HCT116 (cell line): ENCODE results near the gene IRF9. TPM values are rescaled to one million over a fixed set of nuclear protein-coding genes. Genes with fewer than 3 reads are reported as not detected.

ENCODE experiments used
- ATAC-seq: fragments of 200-7000 bp; cut with Tn5 transposase; 2 replicates; pipeline ENCODE4 v1.9.1; 2020; ENCODE audit warnings: mild to moderate bottlenecking, moderate library complexity
- BruUV-seq: library from RNA; stranded (reverse); fragments of 400-500 nt; replicated peaks from 2 replicates; lab custom pipeline; 2021; lab: Mats Ljungman, UMichigan
- CTCF ChIA-PET: fragments of 300-600 bp; sonication (Branson Sonifier 250); formaldehyde crosslinking; loops from one replicate; lab custom pipeline; 2021; ENCODE audit warnings: antibody characterized with exemption; lab: Charles Lee
- POLR2A ChIA-PET: fragments of 300-600, 350-600 bp; sonication (Branson Sonifier 250); formaldehyde crosslinking; loops from one replicate; lab custom pipeline; 2021; ENCODE audit warnings: antibody characterized with exemption; lab: Charles Lee
- RAD21 ChIA-PET, 2 experiments: fragments of 300-600 bp; sonication (Branson Sonifier 250); formaldehyde crosslinking; loops; one replicate each; lab custom pipeline; 2023; ENCODE audit warnings: low total read pairs in 2 of 2; ENCODE audit not compliant: uncharacterized antibody in 2 of 2, unreplicated experiment in 2 of 2, low non-redundant PET in 1 of 2; lab: Charles Lee
- DNase-seq: peaks from one replicate; pipeline ENCODE4 v3.0.0-alpha.2; 2010; ENCODE audit warnings: low read depth, low spot score
- H2AFZ ChIP-seq: fragments of 200-600 bp; shearing (Covaris generic), sonication (generic); 2 replicates; pipeline ENCODE4 v1.6.1; 2017; ENCODE audit warnings: low read depth, mixed run types, mixed read lengths, antibody characterized with exemption, low read length; ENCODE audit not compliant: poor library complexity, severe bottlenecking
- H3K27ac ChIP-seq: 2 replicates; pipeline ENCODE4 v1.5.1; 2012; ENCODE audit warnings: low read depth, low read length
- H3K27me3 ChIP-seq: fragments of 200-600 bp; sonication (generic); 2 replicates; pipeline ENCODE4 v1.6.1; 2016; ENCODE audit warnings: mixed run types, low read length, mixed read lengths; ENCODE audit not compliant: insufficient read depth
- H3K36me3 ChIP-seq, 2 experiments: fragments of 200-500 bp in 1 of 2; fragments of 200-600 bp in 1 of 2; sonication (Bioruptor generic) in 1 of 2; sonication (generic) in 1 of 2; 2 replicates each; pipeline versions ENCODE4 v1.5.1 to v1.6.1; 2014 to 2016; ENCODE audit warnings: low read length in 2 of 2, inconsistent platforms in 1 of 2, mixed read lengths in 1 of 2, mixed run types in 1 of 2; ENCODE audit not compliant: insufficient read depth in 2 of 2, control insufficient read depth in 1 of 2
- H3K4me1 ChIP-seq, 2 experiments: fragments of 200-600 bp in 1 of 2; sonication (generic) in 1 of 2; 2 replicates each; pipeline versions ENCODE4 v1.5.1 to v1.6.1; 2012 to 2017; ENCODE audit warnings: low read length in 2 of 2, inconsistent platforms in 1 of 2, mild to moderate bottlenecking in 1 of 2, mixed read lengths in 1 of 2, mixed run types in 1 of 2, moderate library complexity in 1 of 2; ENCODE audit not compliant: insufficient read depth in 2 of 2, control insufficient read depth in 1 of 2
- H3K4me2 ChIP-seq: fragments of 200-600 bp; sonication (generic); 2 replicates; pipeline ENCODE4 v1.6.1; 2017; ENCODE audit warnings: mixed run types, low read length, mixed read lengths
- H3K4me3 ChIP-seq, 2 experiments: fragments of 200-600 bp in 1 of 2; sonication (generic) in 1 of 2; replicated peaks in 1 of 2; 2 replicates each; pipeline ENCODE4 v1.5.1; 2011 to 2016; ENCODE audit warnings: low read length in 2 of 2, control low read depth in 1 of 2, low read depth in 1 of 2, mild to moderate bottlenecking in 1 of 2, mixed read lengths in 1 of 2, mixed run types in 1 of 2
- H3K79me2 ChIP-seq: fragments of 200-600 bp; sonication (generic); 2 replicates; pipeline ENCODE4 v1.6.1; 2017; ENCODE audit warnings: mild to moderate bottlenecking, mixed run types, low read length, moderate library complexity, mixed read lengths; ENCODE audit not compliant: insufficient read depth
- H3K9ac ChIP-seq: fragments of 200-600 bp; sonication (generic); 2 replicates; pipeline ENCODE4 v1.6.1; 2016; ENCODE audit warnings: low read length, mixed read lengths
- H3K9me2 ChIP-seq: fragments of 200-600 bp; sonication (generic), shearing (Covaris generic); 2 replicates; pipeline ENCODE4 v1.6.1; 2017; ENCODE audit warnings: mixed run types, mild to moderate bottlenecking, moderate library complexity; ENCODE audit not compliant: insufficient read depth
- H3K9me3 ChIP-seq, 2 experiments: fragments of 200-500 bp in 1 of 2; fragments of 200-600 bp in 1 of 2; sonication (Bioruptor generic) in 1 of 2; sonication (generic) in 1 of 2; 2 replicates each; pipeline ENCODE4 v1.6.1; 2014 to 2017; ENCODE audit warnings: low read length in 2 of 2, mixed read lengths in 2 of 2, inconsistent platforms in 1 of 2, low read depth in 1 of 2, mild to moderate bottlenecking in 1 of 2, mixed run types in 1 of 2, moderate library complexity in 1 of 2; ENCODE audit not compliant: control insufficient read depth in 1 of 2, insufficient read depth in 1 of 2
- H4K20me1 ChIP-seq: fragments of 200-600 bp; sonication (generic), shearing (Covaris generic); 2 replicates; pipeline ENCODE4 v1.6.1; 2017; ENCODE audit warnings: mixed run types, mild to moderate bottlenecking, moderate library complexity; ENCODE audit not compliant: insufficient read depth
- EGR1 ChIP-seq: IDR thresholded peaks from 2 replicates; pipeline ENCODE4 v1.6.1; 2012; ENCODE audit warnings: low read depth
- EZH2 ChIP-seq: fragments of 200-600 bp; sonication (generic); IDR thresholded peaks from 2 replicates; pipeline ENCODE4 v1.6.1; 2017; ENCODE audit warnings: antibody characterized with exemption, mixed run types
- EZH2phosphoT487 ChIP-seq: fragments of 200-600 bp; IDR thresholded peaks from 2 replicates; pipeline ENCODE4 v1.6.1; 2018; ENCODE audit warnings: antibody characterized with exemption, borderline replicate concordance
- JUND ChIP-seq: IDR thresholded peaks from 2 replicates; pipeline ENCODE4 v1.6.1; 2012
- POLR2AphosphoS5 ChIP-seq: IDR thresholded peaks from 2 replicates; pipeline ENCODE4 v1.6.1; 2011; ENCODE audit warnings: mild to moderate bottlenecking, low read depth, low read length, moderate library complexity
- RAD21 ChIP-seq: IDR thresholded peaks from 2 replicates; pipeline ENCODE4 v1.6.1; 2012; ENCODE audit warnings: low read depth, mild to moderate bottlenecking
- SIN3A ChIP-seq: IDR thresholded peaks from 2 replicates; pipeline ENCODE4 v1.6.1; 2012; ENCODE audit warnings: low read depth
- SRF ChIP-seq: IDR thresholded peaks from 2 replicates; pipeline ENCODE4 v1.6.1; 2012; ENCODE audit warnings: low read depth
- ZBTB33 ChIP-seq: IDR thresholded peaks from 2 replicates; pipeline ENCODE4 v1.6.1; 2011; ENCODE audit warnings: mild to moderate bottlenecking, low read length, moderate library complexity; ENCODE audit not compliant: insufficient replicate concordance; ENCODE audit errors: extremely low read depth
- ZFX ChIP-seq: fragments of 450-650 bp; IDR thresholded peaks from 2 replicates; pipeline ENCODE4 v1.6.1; 2017
- intact Hi-C: fragments of 100-400 bp; cut with micrococcal nuclease; formaldehyde crosslinking; loops from 2 replicates; pipeline ENCODE4 v1.10.0; 2022
- total RNA-seq: library from RNA; stranded (reverse); gene quantifications from one replicate; pipeline ENCODE4 v1.2.1, GENCODE V29; 2021; ENCODE audit not compliant: unreplicated experiment
- TF ChIP-seq, protein P1 (sequence below), 3 experiments: fragments of 200-600 bp in 1 of 3; sonication (generic) in 1 of 3; IDR thresholded peaks in 2 of 3; conservative IDR thresholded peaks in 1 of 3; 2 replicates each; pipeline ENCODE4 v1.5.1; 2012 to 2017; ENCODE audit warnings: low read depth in 2 of 3, low read length in 2 of 3, antibody characterized with exemption in 1 of 3, borderline replicate concordance in 1 of 3, control low read depth in 1 of 3, mild to moderate bottlenecking in 1 of 3, mixed read lengths in 1 of 3, mixed run types in 1 of 3, moderate library complexity in 1 of 3; ENCODE audit not compliant: insufficient read depth in 1 of 3

Gene IRF9
- total RNA-seq, 1 experiment from 2014 or later = 21.7 TPM

DNA sequence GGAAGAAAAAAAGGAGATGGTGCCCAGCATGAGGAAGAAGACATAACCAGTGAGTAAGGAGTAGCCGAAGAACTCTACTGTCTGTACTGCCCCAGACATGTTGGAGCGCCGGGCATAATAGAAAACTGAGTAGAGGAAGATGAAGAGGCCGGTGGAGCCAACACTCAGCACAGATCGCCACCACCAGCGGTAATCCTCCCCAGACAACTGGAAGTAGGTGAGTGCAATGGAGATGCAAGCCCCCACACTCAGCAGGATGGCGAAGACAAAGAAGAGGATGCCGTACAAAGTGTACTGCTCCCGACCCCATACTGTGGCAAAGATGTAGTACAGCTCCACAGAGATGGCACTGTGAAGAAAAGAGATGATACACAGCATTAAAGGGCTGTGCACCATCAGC lies 28.4 kb downstream of the IRF9 start:
- Histone ChIP-seq H3K9me2 (no peaks in the 10 kb centered on the region), H2AFZ (no peak overlapping the region), H3K9me3 (no peaks in the 10 kb centered on the region), H3K4me2 (peak overlapping the region; percentile 91), H3K27me3 (no peaks in the 10 kb centered on the region), H3K79me2 (peaks cover 51% of the 10 kb centered on the region), H3K27ac (peak overlapping the region; percentile 98; the same call in 1 of the 2 replicates), H3K4me3 (peak overlapping the region; percentile 89 to 94), H3K36me3 (peaks cover 29 to 36% of the 10 kb centered on the region in 2 experiments; a peak in 3 of 4 replicates), H3K4me1 (peaks cover 20 to 22% of the 10 kb centered on the region in 2 experiments), H3K9ac (peak overlapping the region; percentile 77), H4K20me1 (no peaks in the 10 kb centered on the region)
- intact Hi-C loops = no loop called here
- ATAC-seq (no peak), DNase-seq (no peak)
- ChIA-PET RAD21 (no interaction called here), POLR2A (interaction anchor here (1.3 to 1.6 kb wide), 3 partner anchors 24 to 53 kb away, joined by 3 to 5 read pairs (median 3); partner anchors contain the start of genes CHMP4A, PSME1 and TINF2), CTCF (interaction anchor here (0.8 kb wide), 1 partner anchor 28 kb away, joined by 4 read pairs; the partner anchor contains the start of gene IRF9)
- TF ChIP-seq POLR2AphosphoS5 (no peak), EGR1 (no peak), EZH2 (no peak), ZBTB33 (no peak), SRF (no peak), RAD21 (no peak)
- no TSS peak for BruUV-seq

DNA sequence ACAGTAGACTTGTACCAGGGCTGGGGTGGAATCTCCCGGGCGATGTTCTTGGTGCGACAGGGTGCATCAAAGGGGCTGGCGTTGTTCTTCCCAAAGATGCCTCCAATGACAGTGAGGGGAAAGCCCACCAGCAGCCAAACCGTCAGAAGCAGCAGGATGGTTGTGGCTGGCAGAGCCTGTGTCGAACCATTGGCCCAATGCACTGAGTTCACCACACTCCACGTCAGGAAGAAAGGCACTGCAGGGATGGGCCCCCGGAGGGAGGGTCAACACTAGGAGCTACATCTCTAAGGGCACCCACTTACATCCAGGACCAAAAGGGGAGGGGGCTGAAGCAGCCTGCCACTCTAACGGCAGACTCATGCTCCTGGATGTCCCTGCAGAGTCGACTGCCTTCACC lies 29.4 kb downstream of the IRF9 start:
- Histone ChIP-seq H3K9ac (no peak overlapping the region), H3K79me2 (peaks cover 51% of the 10 kb centered on the region), H3K27ac (no peak overlapping the region), H3K4me2 (no peak overlapping the region), H3K36me3 (peaks cover 27 to 29% of the 10 kb centered on the region in 2 experiments; a peak in 3 of 4 replicates), H3K9me2 (no peaks in the 10 kb centered on the region), H3K4me1 (peaks cover 24 to 31% of the 10 kb centered on the region in 2 experiments), H3K4me3 (no peak overlapping the region), H3K27me3 (no peaks in the 10 kb centered on the region), H4K20me1 (no peaks in the 10 kb centered on the region), H2AFZ (no peak overlapping the region), H3K9me3 (no peaks in the 10 kb centered on the region)
- ATAC-seq = no peak
- DNase-seq = no peak
- TF ChIP-seq JUND (no peak), EZH2 (no peak), EZH2phosphoT487 (no peak), RAD21 (no peak), SIN3A (no peak), POLR2AphosphoS5 (no peak), ZFX (no peak)
- TF ChIP-seq, protein P1, sequence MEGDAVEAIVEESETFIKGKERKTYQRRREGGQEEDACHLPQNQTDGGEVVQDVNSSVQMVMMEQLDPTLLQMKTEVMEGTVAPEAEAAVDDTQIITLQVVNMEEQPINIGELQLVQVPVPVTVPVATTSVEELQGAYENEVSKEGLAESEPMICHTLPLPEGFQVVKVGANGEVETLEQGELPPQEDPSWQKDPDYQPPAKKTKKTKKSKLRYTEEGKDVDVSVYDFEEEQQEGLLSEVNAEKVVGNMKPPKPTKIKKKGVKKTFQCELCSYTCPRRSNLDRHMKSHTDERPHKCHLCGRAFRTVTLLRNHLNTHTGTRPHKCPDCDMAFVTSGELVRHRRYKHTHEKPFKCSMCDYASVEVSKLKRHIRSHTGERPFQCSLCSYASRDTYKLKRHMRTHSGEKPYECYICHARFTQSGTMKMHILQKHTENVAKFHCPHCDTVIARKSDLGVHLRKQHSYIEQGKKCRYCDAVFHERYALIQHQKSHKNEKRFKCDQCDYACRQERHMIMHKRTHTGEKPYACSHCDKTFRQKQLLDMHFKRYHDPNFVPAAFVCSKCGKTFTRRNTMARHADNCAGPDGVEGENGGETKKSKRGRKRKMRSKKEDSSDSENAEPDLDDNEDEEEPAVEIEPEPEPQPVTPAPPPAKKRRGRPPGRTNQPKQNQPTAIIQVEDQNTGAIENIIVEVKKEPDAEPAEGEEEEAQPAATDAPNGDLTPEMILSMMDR (IDR thresholded peaks at IDR 0.05 in 2 of 3, conservative IDR thresholded peaks at IDR 0.05 in 1 of 3; ENCODE audit: borderline replicate concordance in 1 of 3, insufficient read depth in 1 of 3, low read depth in 2 of 3, low read length in 2 of 3) = no peak
- no TSS peak for BruUV-seq
- CTCF ChIA-PET = no interaction called here
- intact Hi-C loops = no loop called here
- RAD21 ChIA-PET = no interaction called here
- POLR2A ChIA-PET = no interaction called here
